GM18873 (cell line): ENCODE data around the gene NAV2.

ENCODE experiments used
- ATAC-seq: cut with Tn5 transposase; IDR thresholded peaks from one replicate; pipeline ENCODE4 v1.9.1; 2021; ENCODE audit warnings: mild to moderate bottlenecking, moderate library complexity, moderate number of reproducible peaks; ENCODE audit not compliant: unreplicated experiment, low FRiP score

The NAV2 gene

GRCh38 chr11:20043992-20044391 lies 331.4 kb downstream of the NAV2 start:
- ATAC-seq: no peak

- no peak for ATAC-seq
Observed at GRCh38 chr11:20045098-20045688, 332.6 kb downstream of the NAV2 start.

- ATAC-seq: no peak
Observed at GRCh38 chr11:20046416-20046815, 333.8 kb downstream of the NAV2 start.

GRCh38 chr11:20047006-20047768 lies 334.6 kb downstream of the NAV2 start:
- no peak for ATAC-seq

GRCh38 chr11:20047769-20048154 lies 335.1 kb downstream of the NAV2 start:
- ATAC-seq: no peak

GRCh38 chr11:20048246-20048645 lies 335.6 kb downstream of the NAV2 start:
- no peak for ATAC-seq

GRCh38 chr11:20048707-20049106 lies 336.1 kb downstream of the NAV2 start:
- ATAC-seq: no peak

- ATAC-seq: no peak
Observed at GRCh38 chr11:20049231-20049630, 336.6 kb downstream of the NAV2 start.

- no peak for ATAC-seq
Observed at GRCh38 chr11:20050048-20050447, 337.4 kb downstream of the NAV2 start.

- ATAC-seq: no peak
Observed at GRCh38 chr11:20050551-20051333, 338.1 kb downstream of the NAV2 start.

GRCh38 chr11:20051469-20052399 lies 339.1 kb downstream of the NAV2 start:
- ATAC-seq: no peak

GRCh38 chr11:20053572-20053971 lies 340.9 kb downstream of the NAV2 start:
- ATAC-seq: no peak

GRCh38 chr11:20054584-20054983 lies 341.9 kb downstream of the NAV2 start:
- no peak for ATAC-seq

GRCh38 chr11:20055312-20055711 lies 342.7 kb downstream of the NAV2 start:
- ATAC-seq: no peak

GRCh38 chr11:20056109-20056949 lies 343.7 kb downstream of the NAV2 start:
- no peak for ATAC-seq

- no peak for ATAC-seq
Observed at GRCh38 chr11:20056950-20057943, 344.6 kb downstream of the NAV2 start.

GRCh38 chr11:20058749-20059458 lies 346.3 kb downstream of the NAV2 start:
- ATAC-seq: no peak

- no peak for ATAC-seq
Observed at GRCh38 chr11:20059587-20060021, 347.0 kb downstream of the NAV2 start.
